Measurements from ENCODE around the gene PPP1R3D.
"Not testable (repeated sequence)": the region's sequence is repeated elsewhere in the genome, so short reads cannot be mapped to it uniquely, and the experiment has no call there.

PPP1R3D gene

GRCh38 chr20:59920944-59921343 lies 19.2 kb downstream of the PPP1R3D start:
- DNase-seq (ENCODE audit: low spot score): no peak

GRCh38 chr20:59912609-59913008 lies 27.5 kb downstream of the PPP1R3D start:
- no peak for DNase-seq (ENCODE audit: low spot score)

- no peak for DNase-seq (ENCODE audit: low spot score)
Measured at GRCh38 chr20:59911041-59911440, 29.1 kb downstream of the PPP1R3D start.

GRCh38 chr20:59908855-59909254 lies 31.2 kb downstream of the PPP1R3D start:
- DNase-seq (ENCODE audit: low spot score): no peak

GRCh38 chr20:59903621-59904020 lies 36.5 kb downstream of the PPP1R3D start:
- DNase-seq (ENCODE audit: low spot score): no peak

GRCh38 chr20:59902470-59902869 lies 37.6 kb downstream of the PPP1R3D start:
- DNase-seq (ENCODE audit: low spot score): no peak

- DNase-seq (ENCODE audit: low spot score): no peak
Measured at GRCh38 chr20:59895908-59896307, 44.2 kb downstream of the PPP1R3D start.

GRCh38 chr20:59891581-59891980 lies 48.5 kb downstream of the PPP1R3D start:
- no peak for DNase-seq (ENCODE audit: low spot score)

- DNase-seq (ENCODE audit: low spot score): not testable (repeated sequence)
Measured at GRCh38 chr20:59890035-59890434, 50.1 kb downstream of the PPP1R3D start.

GRCh38 chr20:59888050-59888449 lies 52.1 kb downstream of the PPP1R3D start:
- DNase-seq (ENCODE audit: low spot score): no peak
